ENCODE results near the gene PTK6.

The PTK6 gene

DNA sequence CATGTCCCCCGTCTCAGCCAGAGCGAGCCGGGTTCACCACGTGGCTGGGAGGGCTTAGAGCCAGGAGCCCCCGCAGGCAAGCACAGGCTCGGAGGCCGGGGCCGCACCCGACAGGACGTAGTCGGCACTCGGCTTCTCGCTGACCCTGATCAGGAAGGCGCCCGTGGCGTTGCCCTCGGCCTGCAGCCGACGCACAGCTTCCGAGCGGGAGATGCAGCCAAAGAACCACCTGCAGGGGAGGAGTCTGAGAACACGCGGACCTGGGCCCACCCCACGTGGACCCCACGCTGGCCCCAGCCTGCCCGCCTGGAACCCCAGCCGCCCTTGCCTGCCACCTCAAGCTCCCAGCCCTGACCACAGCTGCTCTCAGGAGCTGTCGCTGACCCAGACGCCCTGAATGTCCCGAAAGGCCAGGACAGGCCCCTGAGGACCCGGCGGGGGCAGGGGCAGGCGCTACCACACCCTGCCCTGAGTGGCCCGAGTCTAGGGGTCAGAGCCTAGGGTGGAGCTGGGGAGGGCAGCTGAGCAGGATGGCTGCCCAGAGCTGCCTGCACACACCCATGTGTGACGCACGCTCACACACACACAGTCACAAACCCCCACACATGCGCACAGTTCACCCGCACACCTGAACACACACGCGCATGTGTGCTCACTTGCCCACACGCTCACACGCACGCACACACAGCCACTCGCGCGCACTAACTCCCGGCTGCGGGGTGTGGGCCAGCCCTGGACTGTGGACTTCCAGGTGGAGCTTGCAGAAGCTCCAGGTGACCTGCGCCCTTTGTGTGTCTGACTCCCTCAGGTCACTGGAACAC lies 2.1 kb downstream of the PTK6 start:
- DNase-seq = no peak
- Histone ChIP-seq H3K36me3 (ENCODE audit: control insufficient read depth, insufficient read depth, low read length) (no peaks in the 10 kb centered on the region), H3K4me3 (ENCODE audit: insufficient read depth, low read depth, low read length, poor library complexity, severe bottlenecking) (no peak overlapping the region), H3K9me3 (ENCODE audit: control insufficient read depth, low read length) (no peaks in the 10 kb centered on the region), H3K27me3 (replicated peaks; ENCODE audit: control insufficient read depth, insufficient read depth, low read length, poor library complexity, severe bottlenecking) (no peaks in the 10 kb centered on the region), H3K4me1 (ENCODE audit: control insufficient read depth, insufficient read depth, low read length, poor library complexity, severe bottlenecking) (peaks cover 24% of the 10 kb centered on the region), H3K27ac (ENCODE audit: insufficient read depth, low read length, poor library complexity, severe bottlenecking) (no peak overlapping the region)

- DNase-seq = no peak
- no peak overlapping the region for H3K4me3 ChIP-seq (ENCODE audit: insufficient read depth, low read depth, low read length, poor library complexity, severe bottlenecking)
- H3K27me3 ChIP-seq (replicated peaks; ENCODE audit: control insufficient read depth, insufficient read depth, low read length, poor library complexity, severe bottlenecking) = no peaks in the 10 kb centered on the region
- no peaks in the 10 kb centered on the region for H3K9me3 ChIP-seq (ENCODE audit: control insufficient read depth, low read length)
- H3K36me3 ChIP-seq (ENCODE audit: control insufficient read depth, insufficient read depth, low read length) = no peaks in the 10 kb centered on the region
- peaks cover 24% of the 10 kb centered on the region for H3K4me1 ChIP-seq (ENCODE audit: control insufficient read depth, insufficient read depth, low read length, poor library complexity, severe bottlenecking)
- no peak overlapping the region for H3K27ac ChIP-seq (ENCODE audit: insufficient read depth, low read length, poor library complexity, severe bottlenecking)
These were observed 2.7 kb downstream of the PTK6 start for GRCh38 chr20:63534427-63534830.

GRCh38 chr20:63533871-63534393 lies 3.2 kb downstream of the PTK6 start:
- H3K36me3 ChIP-seq (ENCODE audit: control insufficient read depth, insufficient read depth, low read length) = no peaks in the 10 kb centered on the region
- no peak overlapping the region for H3K27ac ChIP-seq (ENCODE audit: insufficient read depth, low read length, poor library complexity, severe bottlenecking)
- H3K4me3 ChIP-seq (ENCODE audit: insufficient read depth, low read depth, low read length, poor library complexity, severe bottlenecking) = no peak overlapping the region

DNA sequence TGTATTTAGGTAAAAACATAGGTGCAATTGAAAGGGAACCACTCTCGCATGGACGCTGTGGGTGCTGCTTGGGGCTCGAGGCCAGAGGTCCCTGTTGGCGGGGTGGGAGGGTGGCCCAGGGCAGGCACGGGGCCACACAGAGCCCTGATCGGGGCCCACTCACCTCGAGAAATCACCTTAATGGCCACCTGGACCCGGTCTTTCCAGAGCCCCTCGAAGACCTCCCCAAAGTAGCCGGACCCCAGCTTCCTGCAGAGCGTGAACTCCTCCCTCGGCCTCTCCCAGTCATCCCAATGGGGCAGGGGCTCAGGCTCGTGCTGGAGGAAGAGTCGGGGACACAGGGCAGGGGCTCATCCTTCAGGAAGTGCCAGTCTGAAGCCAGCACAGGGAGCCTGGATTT lies 3.8 kb downstream of the PTK6 start:
- H3K4me3 ChIP-seq (ENCODE audit: insufficient read depth, low read depth, low read length, poor library complexity, severe bottlenecking) = no peak overlapping the region
- no peak for DNase-seq
- no peaks in the 10 kb centered on the region for H3K9me3 ChIP-seq (ENCODE audit: control insufficient read depth, low read length)
- H3K36me3 ChIP-seq (ENCODE audit: control insufficient read depth, insufficient read depth, low read length) = no peaks in the 10 kb centered on the region
- no peaks in the 10 kb centered on the region for H3K27me3 ChIP-seq (replicated peaks; ENCODE audit: control insufficient read depth, insufficient read depth, low read length, poor library complexity, severe bottlenecking)
- H3K4me1 ChIP-seq (ENCODE audit: control insufficient read depth, insufficient read depth, low read length, poor library complexity, severe bottlenecking) = peaks cover 16% of the 10 kb centered on the region
- no peak overlapping the region for H3K27ac ChIP-seq (ENCODE audit: insufficient read depth, low read length, poor library complexity, severe bottlenecking)

More at GRCh38 chr20:63533871-63534393, 3.2 kb downstream of the PTK6 start:
- Histone ChIP-seq H3K4me1 (ENCODE audit: control insufficient read depth, insufficient read depth, low read length, poor library complexity, severe bottlenecking) (peaks cover 21% of the 10 kb centered on the region), H3K9me3 (ENCODE audit: control insufficient read depth, low read length) (no peaks in the 10 kb centered on the region), H3K27me3 (replicated peaks; ENCODE audit: control insufficient read depth, insufficient read depth, low read length, poor library complexity, severe bottlenecking) (no peaks in the 10 kb centered on the region)
- no peak for DNase-seq

- peaks cover 9% of the 10 kb centered on the region for H3K4me1 ChIP-seq (ENCODE audit: control insufficient read depth, insufficient read depth, low read length, poor library complexity, severe bottlenecking)
- H3K36me3 ChIP-seq (ENCODE audit: control insufficient read depth, insufficient read depth, low read length) = no peaks in the 10 kb centered on the region
- H3K27ac ChIP-seq (ENCODE audit: insufficient read depth, low read length, poor library complexity, severe bottlenecking) = no peak overlapping the region
- H3K27me3 ChIP-seq (replicated peaks; ENCODE audit: control insufficient read depth, insufficient read depth, low read length, poor library complexity, severe bottlenecking) = no peaks in the 10 kb centered on the region
- DNase-seq = no peak
- no peak overlapping the region for H3K4me3 ChIP-seq (ENCODE audit: insufficient read depth, low read depth, low read length, poor library complexity, severe bottlenecking)
- H3K9me3 ChIP-seq (ENCODE audit: control insufficient read depth, low read length) = no peaks in the 10 kb centered on the region
These were observed 4.7 kb downstream of the PTK6 start for GRCh38 chr20:63532449-63532971.

DNA sequence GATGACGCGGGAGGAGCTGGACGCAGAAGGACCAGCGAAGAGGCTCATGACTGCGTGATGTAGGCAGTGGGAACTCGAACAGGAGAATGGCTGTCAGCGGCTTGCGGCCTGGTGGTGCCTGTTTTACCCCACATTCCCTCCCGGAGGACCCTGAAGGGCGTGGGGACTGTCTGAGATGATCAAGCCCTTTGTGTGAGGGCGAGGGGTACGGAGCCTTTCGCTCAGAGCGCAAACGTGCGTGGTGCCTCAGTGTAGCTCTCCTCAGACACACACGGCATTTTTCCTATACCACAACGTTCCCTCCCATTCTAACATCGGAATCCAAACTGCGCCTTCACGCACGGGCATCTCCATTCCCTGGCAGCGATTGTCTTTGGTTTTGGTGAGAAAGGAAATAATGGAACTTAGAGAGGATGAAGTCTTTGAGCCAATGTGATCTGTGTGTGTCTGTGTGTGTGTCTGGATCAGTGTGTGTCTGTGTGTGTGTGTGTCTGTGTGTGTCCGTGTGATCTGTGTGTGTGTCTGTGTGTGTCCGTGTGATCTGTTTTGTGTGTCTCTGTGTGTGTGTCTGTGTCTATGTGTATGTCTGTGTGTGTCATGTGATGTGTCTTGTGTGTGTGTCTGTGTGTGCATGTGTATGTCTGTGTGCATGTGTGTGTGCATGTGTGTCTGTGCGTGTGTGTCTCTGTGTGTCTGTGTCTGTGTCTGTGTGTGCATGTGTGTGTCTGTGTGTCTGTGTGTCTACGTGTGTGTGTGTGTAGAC lies 5.3 kb downstream of the PTK6 start:
- Histone ChIP-seq H3K4me3 (ENCODE audit: insufficient read depth, low read depth, low read length, poor library complexity, severe bottlenecking) (no peak overlapping the region), H3K4me1 (ENCODE audit: control insufficient read depth, insufficient read depth, low read length, poor library complexity, severe bottlenecking) (peaks cover 2% of the 10 kb centered on the region), H3K27ac (ENCODE audit: insufficient read depth, low read length, poor library complexity, severe bottlenecking) (no peak overlapping the region), H3K9me3 (ENCODE audit: control insufficient read depth, low read length) (no peaks in the 10 kb centered on the region), H3K36me3 (ENCODE audit: control insufficient read depth, insufficient read depth, low read length) (no peaks in the 10 kb centered on the region), H3K27me3 (replicated peaks; ENCODE audit: control insufficient read depth, insufficient read depth, low read length, poor library complexity, severe bottlenecking) (no peaks in the 10 kb centered on the region)
- DNase-seq = no peak

DNA sequence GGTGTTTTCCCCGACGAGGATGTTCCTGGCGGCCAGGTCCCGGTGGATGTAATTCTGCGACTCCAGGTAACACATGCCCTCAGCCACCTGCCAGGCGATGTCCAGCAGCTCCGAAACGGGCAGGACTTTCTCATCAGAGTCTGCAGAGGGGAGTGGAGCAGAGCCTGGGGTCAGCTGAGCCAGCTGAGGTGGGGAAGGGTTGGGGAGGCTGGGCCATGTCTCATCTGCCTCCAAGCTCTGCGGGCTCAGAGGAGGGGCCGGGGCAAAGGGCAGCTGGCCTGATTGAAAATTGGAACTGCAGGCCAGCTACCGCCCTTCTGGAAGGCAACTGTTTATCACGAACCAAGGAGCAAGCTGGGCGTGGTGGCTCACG lies 6.4 kb downstream of the PTK6 start:
- Histone ChIP-seq H3K36me3 (ENCODE audit: control insufficient read depth, insufficient read depth, low read length) (no peaks in the 10 kb centered on the region), H3K4me3 (ENCODE audit: insufficient read depth, low read depth, low read length, poor library complexity, severe bottlenecking) (no peak overlapping the region), H3K27me3 (replicated peaks; ENCODE audit: control insufficient read depth, insufficient read depth, low read length, poor library complexity, severe bottlenecking) (no peaks in the 10 kb centered on the region), H3K4me1 (ENCODE audit: control insufficient read depth, insufficient read depth, low read length, poor library complexity, severe bottlenecking) (no peaks in the 10 kb centered on the region), H3K27ac (ENCODE audit: insufficient read depth, low read length, poor library complexity, severe bottlenecking) (no peak overlapping the region), H3K9me3 (ENCODE audit: control insufficient read depth, low read length) (no peaks in the 10 kb centered on the region)
- DNase-seq = no peak

- H3K36me3 ChIP-seq (ENCODE audit: control insufficient read depth, insufficient read depth, low read length) = no peaks in the 10 kb centered on the region
- H3K4me3 ChIP-seq (ENCODE audit: insufficient read depth, low read depth, low read length, poor library complexity, severe bottlenecking) = no peak overlapping the region
- no peaks in the 10 kb centered on the region for H3K9me3 ChIP-seq (ENCODE audit: control insufficient read depth, low read length)
- DNase-seq = no peak
- H3K27ac ChIP-seq (ENCODE audit: insufficient read depth, low read length, poor library complexity, severe bottlenecking) = no peak overlapping the region
- H3K4me1 ChIP-seq (ENCODE audit: control insufficient read depth, insufficient read depth, low read length, poor library complexity, severe bottlenecking) = no peaks in the 10 kb centered on the region
- no peaks in the 10 kb centered on the region for H3K27me3 ChIP-seq (replicated peaks; ENCODE audit: control insufficient read depth, insufficient read depth, low read length, poor library complexity, severe bottlenecking)
These were observed 7.1 kb downstream of the PTK6 start for GRCh38 chr20:63529861-63530787.

DNA sequence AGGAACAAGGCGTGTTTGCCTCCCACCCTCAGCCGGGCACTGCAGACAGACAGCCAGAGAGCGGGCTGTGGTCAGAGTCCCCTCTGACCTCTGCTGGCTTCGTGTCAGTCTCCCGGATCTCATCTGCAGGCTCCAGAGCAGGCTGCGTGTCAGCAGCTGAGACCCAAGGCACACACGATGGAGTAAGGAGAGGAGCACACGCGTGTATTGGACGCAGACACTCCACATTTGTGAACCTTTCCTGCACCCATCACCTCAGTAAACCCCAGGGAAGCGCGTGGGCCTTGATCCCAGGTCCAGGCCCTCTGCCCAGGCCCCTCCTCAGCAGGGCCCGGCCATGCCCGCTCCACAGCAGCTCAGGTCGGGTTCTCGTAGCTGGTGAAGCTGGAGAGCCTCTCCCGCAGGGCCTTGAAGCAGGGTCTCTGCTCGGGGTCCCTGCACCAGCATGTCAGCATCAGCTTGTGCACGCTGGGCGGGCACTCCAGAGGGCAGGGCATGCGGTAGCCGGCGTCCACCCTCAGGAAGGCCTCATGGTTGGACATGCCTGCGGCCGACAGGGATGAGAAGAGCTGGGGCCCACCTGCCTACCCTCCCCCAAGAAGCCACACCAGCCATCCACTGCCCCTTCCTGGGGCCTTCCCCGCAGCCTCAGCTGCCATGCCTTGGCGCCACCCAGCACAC lies 7.9 kb downstream of the PTK6 start:
- no peak for DNase-seq
- Histone ChIP-seq H3K9me3 (ENCODE audit: control insufficient read depth, low read length) (no peaks in the 10 kb centered on the region), H3K27ac (ENCODE audit: insufficient read depth, low read length, poor library complexity, severe bottlenecking) (no peak overlapping the region), H3K36me3 (ENCODE audit: control insufficient read depth, insufficient read depth, low read length) (no peaks in the 10 kb centered on the region), H3K4me3 (ENCODE audit: insufficient read depth, low read depth, low read length, poor library complexity, severe bottlenecking) (no peak overlapping the region), H3K27me3 (replicated peaks; ENCODE audit: control insufficient read depth, insufficient read depth, low read length, poor library complexity, severe bottlenecking) (no peaks in the 10 kb centered on the region), H3K4me1 (ENCODE audit: control insufficient read depth, insufficient read depth, low read length, poor library complexity, severe bottlenecking) (no peaks in the 10 kb centered on the region)

All from effector memory CD4-positive, alpha-beta T cell (primary cell).